Activated naive CD4-positive, alpha-beta T cell treated with anti-CD3 and anti-CD28 coated beads for 36 hours (primary cell): ENCODE measurements around the gene SIGLEC11. TPM values are rescaled to one million over a fixed set of nuclear protein-coding genes. Genes with fewer than 3 reads are reported as not detected.
"Not testable (repeated sequence)": the region's sequence is repeated elsewhere in the genome, so short reads cannot be mapped to it uniquely, and the experiment has no call there.

ENCODE experiments used
- CTCF ChIA-PET: fragments of 350-600 bp; sonication (Branson Sonifier 250); formaldehyde crosslinking; loops from one replicate; lab custom pipeline; 2021; ENCODE audit warnings: antibody characterized with exemption; lab: Charles Lee
- DNase-seq: peaks from one replicate; pipeline ENCODE4 v3.0.0-alpha.2; 2020
- H3K27ac Mint-ChIP-seq: one replicate; pipeline ENCODE4 v1.8.0; 2021; ENCODE audit warnings: mild to moderate bottlenecking, mixed read lengths
- H3K27me3 Mint-ChIP-seq: one replicate; pipeline ENCODE4 v1.8.0; 2021; ENCODE audit warnings: low read depth, mixed read lengths
- H3K36me3 Mint-ChIP-seq: one replicate; pipeline ENCODE4 v1.8.0; 2021; ENCODE audit warnings: low read depth, mixed read lengths
- H3K4me1 Mint-ChIP-seq: one replicate; pipeline ENCODE4 v1.8.0; 2021; ENCODE audit warnings: low read depth, mixed read lengths
- H3K4me3 Mint-ChIP-seq: one replicate; pipeline ENCODE4 v1.8.0; 2021; ENCODE audit warnings: mild to moderate bottlenecking, moderate library complexity, mixed read lengths
- H3K9me3 Mint-ChIP-seq: one replicate; pipeline ENCODE4 v1.8.0; 2021; ENCODE audit warnings: mixed read lengths
- intact Hi-C: fragments of 100-400 bp; cut with micrococcal nuclease; formaldehyde crosslinking; loops from one replicate; pipeline ENCODE4 v1.15.1; 2023
- total RNA-seq, 2 experiments: library from RNA; stranded (reverse); gene quantifications; one replicate each; pipeline ENCODE4 v1.2.3, GENCODE V29; 2021

The SIGLEC11 gene
- total RNA-seq, 2 experiments from 2014 or later: not detected

- Mint-ChIP-seq H3K27me3 (no peaks in the 10 kb centered on the region), H3K4me1 (peaks cover 5% of the 10 kb centered on the region), H3K27ac (no peak overlapping the region), H3K9me3 (no peaks in the 10 kb centered on the region), H3K36me3 (no peaks in the 10 kb centered on the region), H3K4me3 (no peak overlapping the region)
- DNase-seq: no peak
- CTCF ChIA-PET: interaction anchor here (1.3 kb wide), 1 partner anchor 18 kb away, joined by 4 read pairs; no protein-coding TSS in a partner anchor
- intact Hi-C loops: no loop called here
Observed at GRCh38 chr19:49956115-49956495, 4.9 kb downstream of the SIGLEC11 start.

- H3K27me3 Mint-ChIP-seq: no peaks in the 10 kb centered on the region
Observed at GRCh38 chr19:49954933-49955332, 6.0 kb downstream of the SIGLEC11 start.

GRCh38 chr19:49954092-49954829 lies 6.7 kb downstream of the SIGLEC11 start:
- Mint-ChIP-seq H3K36me3 (no peaks in the 10 kb centered on the region), H3K27me3 (no peaks in the 10 kb centered on the region), H3K4me1 (peaks cover 5% of the 10 kb centered on the region), H3K9me3 (no peaks in the 10 kb centered on the region), H3K4me3 (no peak overlapping the region), H3K27ac (no peak overlapping the region)
- intact Hi-C loops: no loop called here
- no peak for DNase-seq
- CTCF ChIA-PET: interaction anchor here (0.9 to 1.7 kb wide), 3 partner anchors 16 to 31 kb away, joined by 3 to 8 read pairs (median 5); no protein-coding TSS in a partner anchor

More at GRCh38 chr19:49954933-49955332, 6.0 kb downstream of the SIGLEC11 start:
- Mint-ChIP-seq H3K9me3 (no peaks in the 10 kb centered on the region), H3K4me3 (no peak overlapping the region), H3K4me1 (peaks cover 5% of the 10 kb centered on the region), H3K36me3 (no peaks in the 10 kb centered on the region), H3K27ac (no peak overlapping the region)
- intact Hi-C loops: no loop called here
- DNase-seq: no peak
- CTCF ChIA-PET: no interaction called here

GRCh38 chr19:49953416-49953815 lies 7.6 kb downstream of the SIGLEC11 start:
- peaks cover 5% of the 10 kb centered on the region for H3K4me1 Mint-ChIP-seq
- DNase-seq: no peak
- H3K27ac Mint-ChIP-seq: no peak overlapping the region
- H3K36me3 Mint-ChIP-seq: no peaks in the 10 kb centered on the region
- intact Hi-C loops: no loop called here
- no peaks in the 10 kb centered on the region for H3K9me3 Mint-ChIP-seq
- CTCF ChIA-PET: interaction anchor here (1.4 to 1.7 kb wide), 2 partner anchors 15 to 30 kb away, joined by 5 to 8 read pairs; no protein-coding TSS in a partner anchor
- no peaks in the 10 kb centered on the region for H3K27me3 Mint-ChIP-seq
- H3K4me3 Mint-ChIP-seq: no peak overlapping the region

DNA sequence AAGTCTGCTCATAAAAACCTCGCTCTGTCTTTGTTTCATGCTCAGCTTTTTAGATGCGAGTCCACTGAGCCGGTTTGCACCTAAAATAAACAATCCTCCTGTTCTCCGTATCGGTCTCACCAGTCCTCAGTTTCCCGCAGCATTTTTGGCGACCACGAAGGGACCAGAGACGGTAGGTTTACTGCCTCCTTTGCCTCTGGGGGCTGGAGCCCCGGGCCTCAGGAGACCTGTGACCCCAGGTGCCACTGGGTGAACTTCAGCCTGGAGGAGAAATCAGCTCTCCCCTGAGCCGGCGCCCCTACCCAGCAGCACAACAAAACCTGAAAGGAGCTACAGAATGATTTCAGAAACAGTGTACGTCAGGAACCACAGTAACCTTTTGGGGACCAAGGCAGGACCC lies 8.1 kb downstream of the SIGLEC11 start:
- Mint-ChIP-seq H3K4me3 (no peak overlapping the region), H3K36me3 (no peaks in the 10 kb centered on the region), H3K27ac (no peak overlapping the region), H3K27me3 (no peaks in the 10 kb centered on the region), H3K4me1 (peaks cover 5% of the 10 kb centered on the region), H3K9me3 (no peaks in the 10 kb centered on the region)
- CTCF ChIA-PET: interaction anchor here (1.7 kb wide), 1 partner anchor 15 kb away, joined by 8 read pairs; no protein-coding TSS in a partner anchor
- intact Hi-C loops: no loop called here
- no peak for DNase-seq

DNA sequence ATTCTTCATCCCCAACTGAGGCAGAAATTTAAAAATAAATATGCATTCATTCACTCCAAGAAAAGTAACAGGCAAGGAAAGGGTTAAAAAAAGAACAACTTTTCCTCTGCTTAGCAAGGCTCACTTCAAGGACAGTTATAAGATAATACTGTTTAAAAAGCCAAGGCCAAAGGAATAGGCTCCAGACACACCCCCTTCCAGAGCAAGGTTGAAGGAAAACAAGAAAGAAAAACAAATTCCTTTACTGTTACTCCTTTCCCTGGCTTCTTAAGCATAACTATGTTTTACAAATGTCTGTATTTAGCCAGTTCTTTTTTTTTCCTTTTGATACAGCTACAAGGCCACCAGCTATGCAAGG lies 8.5 kb downstream of the SIGLEC11 start:
- Mint-ChIP-seq H3K27ac (no peak overlapping the region), H3K36me3 (no peaks in the 10 kb centered on the region), H3K4me3 (no peak overlapping the region), H3K4me1 (peaks cover 5% of the 10 kb centered on the region), H3K9me3 (no peaks in the 10 kb centered on the region), H3K27me3 (no peaks in the 10 kb centered on the region)
- no peak for DNase-seq
- intact Hi-C loops: no loop called here
- CTCF ChIA-PET: no interaction called here

GRCh38 chr19:49951806-49952478 lies 9.0 kb downstream of the SIGLEC11 start:
- Mint-ChIP-seq H3K9me3 (no peaks in the 10 kb centered on the region), H3K4me1 (peaks cover 5% of the 10 kb centered on the region), H3K4me3 (no peak overlapping the region), H3K27ac (no peak overlapping the region), H3K27me3 (no peaks in the 10 kb centered on the region), H3K36me3 (no peaks in the 10 kb centered on the region)
- DNase-seq: no peak
- CTCF ChIA-PET: no interaction called here
- intact Hi-C loops: no loop called here

- Mint-ChIP-seq H3K9me3 (no peaks in the 10 kb centered on the region), H3K27ac (no peak overlapping the region), H3K36me3 (no peaks in the 10 kb centered on the region), H3K4me1 (peaks cover 5% of the 10 kb centered on the region), H3K27me3 (no peaks in the 10 kb centered on the region), H3K4me3 (no peak overlapping the region)
- intact Hi-C loops: no loop called here
- no peak for DNase-seq
- CTCF ChIA-PET: interaction anchor here (0.7 to 2.1 kb wide), 3 partner anchors 12 to 37 kb away, joined by 3 to 8 read pairs (median 3); no protein-coding TSS in a partner anchor
Observed at GRCh38 chr19:49950956-49951526, 9.9 kb downstream of the SIGLEC11 start.

GRCh38 chr19:49950590-49950948 lies 10.4 kb downstream of the SIGLEC11 start:
- peaks cover 5% of the 10 kb centered on the region for H3K4me1 Mint-ChIP-seq
- no peaks in the 10 kb centered on the region for H3K9me3 Mint-ChIP-seq
- no peaks in the 10 kb centered on the region for H3K27me3 Mint-ChIP-seq
- no peak overlapping the region for H3K27ac Mint-ChIP-seq
- CTCF ChIA-PET: interaction anchor here (0.7 to 2.1 kb wide), 3 partner anchors 12 to 38 kb away, joined by 3 to 8 read pairs (median 3); no protein-coding TSS in a partner anchor
- H3K36me3 Mint-ChIP-seq: no peaks in the 10 kb centered on the region
- H3K4me3 Mint-ChIP-seq: no peak overlapping the region
- DNase-seq: no peak
- intact Hi-C loops: no loop called here

DNA sequence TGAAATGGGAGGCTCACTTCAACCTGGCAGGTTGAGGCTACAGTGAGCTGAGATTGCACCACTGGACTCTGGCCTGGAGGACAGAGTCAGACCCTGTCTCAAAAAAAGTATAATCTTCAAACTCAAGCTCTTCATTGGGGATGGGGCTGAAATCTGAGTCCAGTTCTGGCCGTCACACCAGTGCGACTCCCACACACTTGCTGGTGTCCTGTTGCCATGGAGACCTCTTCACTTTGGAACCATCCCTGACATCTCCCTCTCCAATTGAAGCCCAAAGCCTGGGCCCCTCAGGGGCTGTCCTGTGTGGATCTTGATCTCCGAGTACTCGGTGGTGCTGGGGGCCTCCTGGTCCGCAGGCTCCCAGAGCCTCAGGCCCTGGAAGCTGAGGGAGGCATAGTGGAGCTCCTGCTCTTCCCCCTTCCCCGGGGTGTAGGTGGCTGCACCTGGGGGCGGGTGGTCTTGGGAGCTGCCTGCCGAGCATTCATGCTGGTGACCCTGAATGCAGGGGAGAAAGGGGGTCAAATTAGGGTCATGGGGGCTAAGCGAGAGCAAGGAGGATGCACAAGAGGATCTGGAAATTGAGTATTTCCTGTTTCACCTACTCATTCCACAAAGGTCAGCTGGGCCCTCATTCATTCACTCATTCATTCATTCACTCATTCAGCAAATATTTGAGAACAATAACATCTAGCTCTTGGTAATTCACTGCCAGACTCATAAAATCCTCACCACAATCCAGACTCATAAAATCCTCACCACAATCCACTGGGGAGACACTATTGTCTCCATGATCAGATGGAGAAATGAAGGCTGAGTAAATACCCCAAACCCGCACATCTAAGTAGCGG lies 11.0 kb downstream of the SIGLEC11 start:
- Mint-ChIP-seq H3K4me3 (no peak overlapping the region), H3K27ac (no peak overlapping the region), H3K27me3 (peaks cover 2% of the 10 kb centered on the region), H3K4me1 (peaks cover 5% of the 10 kb centered on the region), H3K9me3 (no peaks in the 10 kb centered on the region), H3K36me3 (no peaks in the 10 kb centered on the region)
- CTCF ChIA-PET: interaction anchor here (0.7 to 2.1 kb wide), 3 partner anchors 11 to 38 kb away, joined by 3 to 8 read pairs (median 3); no protein-coding TSS in a partner anchor
- no peak for DNase-seq
- intact Hi-C loops: no loop called here

- H3K27ac Mint-ChIP-seq: no peak overlapping the region
- intact Hi-C loops: no loop called here
- no peaks in the 10 kb centered on the region for H3K9me3 Mint-ChIP-seq
- H3K4me3 Mint-ChIP-seq: no peak overlapping the region
- H3K4me1 Mint-ChIP-seq: peaks cover 11% of the 10 kb centered on the region
- no peaks in the 10 kb centered on the region for H3K36me3 Mint-ChIP-seq
- CTCF ChIA-PET: interaction anchor here (0.6 kb wide), 1 partner anchor 314 kb away, joined by 3 read pairs; no protein-coding TSS in a partner anchor
- H3K27me3 Mint-ChIP-seq: peaks cover 7% of the 10 kb centered on the region
- DNase-seq: no peak
Observed at GRCh38 chr19:49946415-49946814, 14.6 kb downstream of the SIGLEC11 start.

DNA sequence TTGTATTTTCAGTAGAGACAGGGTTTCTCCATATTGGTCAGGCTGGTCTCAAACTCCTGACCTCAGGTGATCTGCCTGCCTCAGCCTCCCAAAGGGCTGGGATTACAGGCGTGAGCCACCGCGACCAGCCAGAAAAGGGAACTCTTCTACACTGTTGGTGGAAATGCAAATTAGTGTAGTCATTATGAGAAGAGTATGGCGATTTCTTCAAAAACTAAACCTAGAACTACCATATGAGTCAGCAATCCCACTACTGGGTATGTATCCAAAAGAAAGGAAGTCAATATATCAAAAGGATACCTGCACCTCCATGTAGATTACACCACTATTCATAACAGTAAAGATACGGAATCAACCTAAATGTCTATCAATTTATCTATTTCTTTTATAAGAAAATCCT lies 16.4 kb downstream of the SIGLEC11 start:
- H3K4me1 Mint-ChIP-seq: peaks cover 14% of the 10 kb centered on the region
- H3K36me3 Mint-ChIP-seq, H3K9me3 Mint-ChIP-seq, H3K4me3 Mint-ChIP-seq, H3K27ac Mint-ChIP-seq, intact Hi-C loops, CTCF ChIA-PET, H3K27me3 Mint-ChIP-seq: not testable (repeated sequence)
- DNase-seq: peak; percentile 29
